ENCODE results near the gene RAB3IL1.

RAB3IL1 gene

DNA sequence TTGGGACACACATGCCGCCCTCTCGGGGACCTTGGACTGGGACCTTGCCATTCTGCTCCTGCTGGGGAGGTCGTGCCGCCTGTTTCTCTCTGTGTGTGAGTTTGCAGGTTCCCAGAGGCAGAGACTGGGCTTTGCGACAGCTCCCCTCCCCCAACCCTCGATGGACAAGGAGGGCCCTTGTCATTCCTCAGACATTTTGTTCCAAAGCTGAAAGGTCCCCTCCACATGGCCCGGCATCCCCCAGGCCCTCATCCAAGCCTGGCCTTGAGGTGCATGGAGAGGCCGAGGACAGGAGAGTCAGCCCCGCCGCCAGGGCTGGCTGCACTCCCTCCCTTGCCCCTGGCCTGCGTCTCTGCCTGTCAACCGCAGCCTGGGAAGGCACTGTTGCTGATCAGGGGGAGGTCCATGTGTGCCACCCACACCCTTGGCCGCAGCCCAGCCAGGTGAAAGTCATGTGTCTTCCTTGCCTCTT is 63.6 kb downstream of the RAB3IL1 start:
- Histone ChIP-seq H3K27ac (no peak overlapping the region), H3K36me3 (ENCODE audit: insufficient read depth) (no peaks in the 10 kb centered on the region), H3K79me2 (ENCODE audit: insufficient read depth, low read depth) (no peaks in the 10 kb centered on the region), H3K4me2 (no peak overlapping the region), H3K4me1 (ENCODE audit: low read depth, poor library complexity, severe bottlenecking) (no peaks in the 10 kb centered on the region), H3K27me3 (ENCODE audit: insufficient read depth, low read depth) (no peaks in the 10 kb centered on the region), H2AFZ (ENCODE audit: low read depth) (no peak overlapping the region), H3K4me3 (IDR thresholded peaks at IDR 0.05; ENCODE audit: insufficient read depth, low read depth, low read length) (no peak overlapping the region), H3K9ac (no peak overlapping the region), H4K20me1 (ENCODE audit: insufficient read depth) (no peaks in the 10 kb centered on the region)
- TF ChIP-seq CTCF (conservative IDR thresholded peaks at IDR 0.05; ENCODE audit: low read depth, low read length): no peak

- H3K9ac ChIP-seq: no peak overlapping the region
- no peak overlapping the region for H2AFZ ChIP-seq (ENCODE audit: low read depth)
- no peak overlapping the region for H3K27ac ChIP-seq
- no peak overlapping the region for H3K4me3 ChIP-seq (IDR thresholded peaks at IDR 0.05; ENCODE audit: insufficient read depth, low read depth, low read length)
- H3K79me2 ChIP-seq (ENCODE audit: insufficient read depth, low read depth): no peaks in the 10 kb centered on the region
- H3K36me3 ChIP-seq (ENCODE audit: insufficient read depth): no peaks in the 10 kb centered on the region
- H4K20me1 ChIP-seq (ENCODE audit: insufficient read depth): no peaks in the 10 kb centered on the region
- TF ChIP-seq CTCF (conservative IDR thresholded peaks at IDR 0.05; ENCODE audit: low read depth, low read length): no peak
- no peaks in the 10 kb centered on the region for H3K4me1 ChIP-seq (ENCODE audit: low read depth, poor library complexity, severe bottlenecking)
- H3K4me2 ChIP-seq: no peak overlapping the region
- H3K27me3 ChIP-seq (ENCODE audit: insufficient read depth, low read depth): no peaks in the 10 kb centered on the region
These were observed 65.5 kb downstream of the RAB3IL1 start for GRCh38 chr11:61851900-61852295.

DNA sequence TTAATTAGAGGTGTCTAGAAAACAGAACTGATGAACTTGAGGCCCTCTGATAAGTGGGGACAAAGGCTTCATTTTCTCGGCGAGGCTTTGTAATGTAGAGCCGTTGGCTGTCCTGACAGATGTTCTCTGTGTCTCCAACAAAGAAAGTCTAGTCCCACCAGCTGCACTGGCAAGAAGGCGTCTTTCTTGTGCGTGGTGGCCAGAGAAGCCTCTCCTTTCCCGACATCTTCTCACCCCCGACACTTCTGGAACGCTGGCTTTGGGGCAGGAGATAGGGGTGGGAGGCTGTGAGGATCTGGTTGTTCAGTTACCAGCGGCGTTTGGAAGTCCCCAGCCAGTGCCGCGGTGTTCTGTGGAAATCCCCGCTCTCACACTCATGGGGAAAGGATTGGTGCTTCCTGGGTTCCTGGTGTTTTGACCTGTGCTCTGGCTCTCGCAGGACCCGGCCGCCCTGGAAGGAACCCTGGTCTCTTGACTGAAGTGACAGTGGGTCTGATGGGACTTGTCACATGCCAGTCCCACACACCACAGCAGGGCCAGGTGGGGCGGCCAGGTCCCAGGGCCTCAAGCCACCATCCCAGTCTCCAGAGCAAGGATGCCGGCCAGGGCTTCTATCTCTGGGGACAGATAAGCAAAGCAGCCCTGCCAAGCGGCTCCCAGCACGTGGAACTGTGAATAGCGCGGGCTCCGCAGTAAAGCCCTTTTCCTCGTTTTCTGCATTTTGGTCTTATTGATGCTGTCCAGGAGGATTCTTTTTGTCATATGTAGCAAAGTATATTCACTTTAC is 66.1 kb downstream of the RAB3IL1 start:
- H4K20me1 ChIP-seq (ENCODE audit: insufficient read depth): no peaks in the 10 kb centered on the region
- H3K4me2 ChIP-seq: no peak overlapping the region
- no peak overlapping the region for H3K4me3 ChIP-seq (IDR thresholded peaks at IDR 0.05; ENCODE audit: insufficient read depth, low read depth, low read length)
- no peak overlapping the region for H3K27ac ChIP-seq
- TF ChIP-seq CTCF (conservative IDR thresholded peaks at IDR 0.05; ENCODE audit: low read depth, low read length): no peak
- H3K9ac ChIP-seq: no peak overlapping the region
- no peaks in the 10 kb centered on the region for H3K4me1 ChIP-seq (ENCODE audit: low read depth, poor library complexity, severe bottlenecking)
- no peaks in the 10 kb centered on the region for H3K27me3 ChIP-seq (ENCODE audit: insufficient read depth, low read depth)
- H3K36me3 ChIP-seq (ENCODE audit: insufficient read depth): no peaks in the 10 kb centered on the region
- H3K79me2 ChIP-seq (ENCODE audit: insufficient read depth, low read depth): no peaks in the 10 kb centered on the region
- H2AFZ ChIP-seq (ENCODE audit: low read depth): no peak overlapping the region

DNA sequence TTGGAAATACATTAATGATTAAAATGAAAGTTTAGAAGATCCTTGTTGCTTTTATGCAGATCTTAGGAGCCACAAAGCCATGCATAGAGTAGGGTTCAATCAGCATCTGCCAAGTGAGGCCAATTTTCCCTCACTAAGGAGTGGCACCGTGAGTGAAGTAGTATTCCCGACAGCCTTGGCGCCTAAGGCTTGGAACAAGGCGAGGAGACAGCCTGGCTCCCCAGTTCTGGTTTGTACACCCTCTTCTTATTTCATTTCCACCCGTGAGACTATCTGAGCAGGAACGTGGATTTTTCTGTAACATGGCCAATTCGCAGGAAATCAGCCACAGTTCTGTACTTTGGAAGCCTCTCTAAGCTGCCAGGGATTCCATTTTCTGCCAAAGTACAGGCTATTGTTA is 66.7 kb downstream of the RAB3IL1 start:
- H3K27ac ChIP-seq: no peak overlapping the region
- H2AFZ ChIP-seq (ENCODE audit: low read depth): no peak overlapping the region
- H3K4me1 ChIP-seq (ENCODE audit: low read depth, poor library complexity, severe bottlenecking): no peaks in the 10 kb centered on the region
- H3K4me3 ChIP-seq (IDR thresholded peaks at IDR 0.05; ENCODE audit: insufficient read depth, low read depth, low read length): no peak overlapping the region
- no peaks in the 10 kb centered on the region for H3K27me3 ChIP-seq (ENCODE audit: insufficient read depth, low read depth)
- no peaks in the 10 kb centered on the region for H3K36me3 ChIP-seq (ENCODE audit: insufficient read depth)
- TF ChIP-seq CTCF (conservative IDR thresholded peaks at IDR 0.05; ENCODE audit: low read depth, low read length): no peak
- H3K79me2 ChIP-seq (ENCODE audit: insufficient read depth, low read depth): no peaks in the 10 kb centered on the region
- no peaks in the 10 kb centered on the region for H4K20me1 ChIP-seq (ENCODE audit: insufficient read depth)
- H3K9ac ChIP-seq: no peak overlapping the region
- H3K4me2 ChIP-seq: no peak overlapping the region

All from KMS-11 (cell line).